HL-60 (cell line): ENCODE measurements around the gene PCSK1.
"Not testable (repeated sequence)": the region's sequence is repeated elsewhere in the genome, so short reads cannot be mapped to it uniquely, and the experiment has no call there.

Source experiments
- DNase-seq, 2 experiments: peaks; one replicate each; pipeline ENCODE4 v3.0.0-alpha.2; 2010 to 2020; ENCODE audit warnings: low read depth in 1 of 2, low spot score in 1 of 2
- H3K27ac ChIP-seq: fragments of 250-450 bp; sonication (Bioruptor Pico); replicated peaks from 2 replicates; pipeline ENCODE4 v1.5.1; 2020; ENCODE audit warnings: mild to moderate bottlenecking, moderate library complexity
- H3K27me3 ChIP-seq: fragments of 250-450 bp; sonication (Bioruptor Pico); 2 replicates; pipeline ENCODE4 v1.5.1; 2021; ENCODE audit warnings: mild to moderate bottlenecking, moderate library complexity; ENCODE audit not compliant: insufficient read depth, poor library complexity, severe bottlenecking
- H3K4me3 ChIP-seq: replicated peaks from 2 replicates; pipeline ENCODE4 v1.5.1; 2011; ENCODE audit warnings: mild to moderate bottlenecking, control low read depth, low read length; ENCODE audit not compliant: insufficient read depth
- CTCF ChIP-seq: IDR thresholded peaks from one replicate; pipeline ENCODE4 v1.5.1; 2011; ENCODE audit warnings: low read length, control low read depth, inconsistent platforms; ENCODE audit not compliant: insufficient read depth
- GABPA ChIP-seq: IDR thresholded peaks from 2 replicates; pipeline ENCODE4 v1.6.1; 2012; ENCODE audit warnings: low read depth
- POLR2AphosphoS5 ChIP-seq: IDR thresholded peaks from 2 replicates; pipeline ENCODE4 v1.6.1; 2012; ENCODE audit warnings: low read depth
- REST ChIP-seq: IDR thresholded peaks from 2 replicates; pipeline ENCODE4 v1.6.1; 2012; ENCODE audit warnings: low read depth; ENCODE audit not compliant: insufficient replicate concordance
- SPI1 ChIP-seq: IDR thresholded peaks from 2 replicates; pipeline ENCODE4 v1.6.1; 2012; ENCODE audit warnings: low read depth, mild to moderate bottlenecking, borderline replicate concordance

The PCSK1 gene

GRCh38 chr5:96402500-96402899, 30.5 kb downstream of the PCSK1 start:
- DNase-seq = no peak
- Histone ChIP-seq H3K4me3 (no peak overlapping the region), H3K27ac (no peak overlapping the region), H3K27me3 (no peaks in the 10 kb centered on the region)
- TF ChIP-seq GABPA (no peak), REST (no peak), POLR2AphosphoS5 (no peak), SPI1 (no peak), CTCF (no peak)

- no peak overlapping the region for H3K27ac ChIP-seq
- no peak overlapping the region for H3K4me3 ChIP-seq
- no peak for DNase-seq
- H3K27me3 ChIP-seq = no peaks in the 10 kb centered on the region
- TF ChIP-seq GABPA = no peak
Observed at GRCh38 chr5:96396878-96397277, 36.2 kb downstream of the PCSK1 start.

GRCh38 chr5:96395295-96395694, 37.8 kb downstream of the PCSK1 start:
- H3K27me3 ChIP-seq, H3K27ac ChIP-seq, DNase-seq, H3K4me3 ChIP-seq: not testable (repeated sequence)

- H3K27ac ChIP-seq = no peak overlapping the region
- no peak for TF ChIP-seq SPI1
- no peak for TF ChIP-seq CTCF
- TF ChIP-seq GABPA = no peak
- no peak for TF ChIP-seq REST
- no peak for TF ChIP-seq POLR2AphosphoS5
Observed at GRCh38 chr5:96391921-96392320, 41.1 kb downstream of the PCSK1 start.

GRCh38 chr5:96388176-96388575, 44.9 kb downstream of the PCSK1 start:
- Histone ChIP-seq H3K27ac (no peak overlapping the region), H3K4me3 (no peak overlapping the region), H3K27me3 (no peaks in the 10 kb centered on the region)
- DNase-seq = no peak
- TF ChIP-seq GABPA (no peak), REST (no peak), POLR2AphosphoS5 (no peak), CTCF (no peak), SPI1 (no peak)

More at GRCh38 chr5:96391921-96392320, 41.1 kb downstream of the PCSK1 start:
- DNase-seq = no peak
- Histone ChIP-seq H3K27me3 (no peaks in the 10 kb centered on the region), H3K4me3 (no peak overlapping the region)
